HG02642 (cell line): ENCODE results near the gene TPPP3.
"Not testable (repeated sequence)": the region's sequence is repeated elsewhere in the genome, so short reads cannot be mapped to it uniquely, and the experiment has no call there.

Experiments used
- ATAC-seq: cut with Tn5 transposase; IDR thresholded peaks from one replicate; pipeline ENCODE4 v1.9.1; 2021; ENCODE audit warnings: mild to moderate bottlenecking; ENCODE audit not compliant: unreplicated experiment, poor library complexity

The TPPP3 gene

GRCh38 chr16:67392301-67393059 lies 818 bp downstream of the TPPP3 start:
- no peak for ATAC-seq

GRCh38 chr16:67391424-67392300 lies 1.6 kb downstream of the TPPP3 start:
- ATAC-seq: no peak

GRCh38 chr16:67390816-67391423 lies 2.4 kb downstream of the TPPP3 start:
- no peak for ATAC-seq

GRCh38 chr16:67389911-67390815 lies 3.1 kb downstream of the TPPP3 start:
- no peak for ATAC-seq

- no peak for ATAC-seq
These were observed 4.7 kb downstream of the TPPP3 start for GRCh38 chr16:67388591-67388990.

DNA sequence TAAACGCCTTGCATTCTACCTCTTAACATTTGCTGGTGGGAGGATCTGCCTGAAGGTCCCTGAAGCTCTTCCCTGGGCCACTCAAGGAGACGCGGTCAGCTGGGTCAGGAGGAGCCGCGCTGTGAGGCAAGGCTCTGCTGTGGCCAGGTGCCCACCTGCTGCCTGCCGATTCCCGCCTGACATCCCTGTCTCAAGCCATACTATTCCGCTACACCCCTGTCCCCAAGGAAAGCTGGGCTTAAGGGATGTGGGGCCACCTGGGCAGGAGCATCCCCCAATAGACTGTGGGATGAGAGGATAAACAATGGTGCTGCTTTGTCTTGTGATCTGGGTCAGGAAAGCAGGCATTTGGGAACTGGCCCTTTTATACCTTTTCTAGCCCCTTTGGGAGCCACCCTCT lies 5.1 kb downstream of the TPPP3 start:
- no peak for ATAC-seq

GRCh38 chr16:67387479-67388079 lies 5.7 kb downstream of the TPPP3 start:
- no peak for ATAC-seq

- ATAC-seq: no peak
These were observed 6.3 kb downstream of the TPPP3 start for GRCh38 chr16:67386861-67387455.

DNA sequence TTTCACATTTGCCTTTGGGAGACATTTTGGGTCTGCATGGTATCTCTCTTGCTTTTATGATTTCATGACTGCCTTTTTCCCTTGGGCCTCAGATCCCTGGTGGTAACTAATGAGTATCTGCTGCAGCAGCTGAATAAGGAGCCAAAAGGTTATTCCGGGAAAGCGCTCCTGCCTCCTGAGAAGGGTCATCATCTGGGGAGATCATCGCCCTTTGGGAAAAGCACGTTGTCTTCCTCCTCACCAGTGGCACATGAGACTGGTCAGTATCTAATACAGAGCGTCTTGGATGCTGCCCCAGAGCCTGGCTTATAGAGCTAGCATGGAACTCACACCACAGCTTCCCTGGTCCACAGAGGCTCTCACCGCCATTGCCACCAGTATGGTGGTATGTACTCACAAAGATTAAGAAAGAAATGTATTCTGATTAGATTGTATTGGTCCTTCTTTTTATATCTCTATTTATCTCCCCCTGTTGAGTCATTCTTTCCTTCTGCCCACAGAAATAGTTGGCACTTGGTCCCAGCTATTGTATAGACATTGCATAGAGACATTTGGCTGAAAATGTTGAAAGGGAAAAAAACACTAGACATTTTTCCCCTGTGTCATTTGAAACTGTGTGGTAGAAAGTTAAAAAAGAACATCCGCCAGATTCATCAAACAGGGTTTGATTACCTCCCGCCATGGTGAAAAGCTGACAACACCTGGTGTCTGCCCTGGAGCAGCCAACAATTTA lies 8.4 kb downstream of the TPPP3 start:
- no peak for ATAC-seq

- ATAC-seq: no peak
These were observed 10.0 kb downstream of the TPPP3 start for GRCh38 chr16:67383284-67383683.

GRCh38 chr16:67378642-67379041 lies 14.7 kb downstream of the TPPP3 start:
- ATAC-seq: no peak

GRCh38 chr16:67376012-67376411 lies 17.3 kb downstream of the TPPP3 start:
- not testable (repeated sequence) for ATAC-seq

DNA sequence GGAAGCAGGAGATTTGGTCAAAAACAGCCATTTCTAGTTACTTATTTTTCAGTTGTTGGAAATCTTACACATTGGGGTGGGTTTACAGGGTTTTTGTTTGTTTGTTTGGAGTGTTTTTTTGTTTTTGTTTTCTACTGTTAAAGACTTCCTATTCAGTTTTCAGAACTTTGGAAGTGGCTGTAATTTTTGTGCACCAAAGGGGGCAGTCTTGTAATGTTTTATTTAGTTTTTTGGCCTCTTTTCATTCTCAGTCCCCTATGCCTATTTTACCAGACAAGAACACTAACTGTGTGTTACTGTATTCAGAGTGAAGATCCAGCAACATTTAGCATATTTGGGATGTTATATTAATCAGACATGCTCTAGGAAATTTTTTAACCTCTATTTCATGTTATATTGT lies 20.6 kb downstream of the TPPP3 start:
- ATAC-seq: no peak

GRCh38 chr16:67370661-67371060 lies 22.6 kb downstream of the TPPP3 start:
- no peak for ATAC-seq

GRCh38 chr16:67364600-67365235 lies 28.6 kb downstream of the TPPP3 start:
- no peak for ATAC-seq

DNA sequence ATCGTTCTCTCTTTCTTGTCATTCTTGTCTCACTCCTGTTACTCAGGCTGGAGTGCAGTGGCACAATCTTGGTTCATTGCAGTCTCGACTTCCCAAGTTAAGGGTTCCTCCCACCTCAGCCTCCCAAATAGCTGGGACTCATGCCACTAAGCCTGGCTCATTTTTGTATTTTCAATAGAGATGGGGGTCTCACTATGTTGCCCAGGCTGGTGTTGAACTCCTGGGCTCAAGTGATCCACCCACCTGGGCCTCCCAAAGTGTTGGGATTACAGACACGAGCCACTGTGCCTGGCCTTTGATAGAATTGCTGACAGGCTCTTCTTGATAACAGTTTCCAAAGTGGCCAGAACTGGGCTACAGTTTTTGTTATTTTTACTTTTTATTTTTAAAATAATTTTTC lies 32.3 kb downstream of the TPPP3 start:
- ATAC-seq: no peak

DNA sequence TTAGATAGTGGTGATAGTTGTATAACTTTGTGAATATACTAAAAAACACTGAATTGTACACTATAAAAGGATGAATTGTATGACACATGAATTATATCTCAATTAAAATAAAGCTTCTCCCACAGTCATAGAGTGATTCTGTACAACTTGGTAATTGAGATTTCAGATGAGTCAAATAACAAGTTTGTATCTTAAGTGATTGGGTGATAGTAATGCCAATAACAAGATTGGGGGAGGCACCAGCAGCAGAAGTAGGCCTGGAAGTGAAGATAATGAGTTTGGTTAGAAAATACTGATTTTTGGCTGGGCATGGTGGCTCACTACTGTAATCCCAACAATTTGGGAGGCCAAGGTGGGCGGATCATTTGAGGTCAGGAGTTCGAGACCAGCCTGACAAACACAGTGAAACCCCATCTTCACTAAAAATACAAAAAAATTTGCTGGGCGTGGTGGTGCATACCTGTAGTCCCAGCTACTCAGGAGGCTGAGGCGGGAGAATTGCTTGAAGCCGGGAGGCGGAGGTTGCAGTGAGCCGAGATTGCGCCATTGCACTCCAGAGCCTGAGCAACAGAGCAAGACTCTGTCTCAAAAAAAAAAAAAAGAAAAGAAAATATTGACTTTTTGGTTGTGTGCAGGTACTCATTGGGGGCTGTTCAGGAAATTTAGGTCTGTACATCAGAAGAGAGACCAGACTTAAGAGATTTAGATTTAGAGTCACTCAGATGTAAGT lies 33.6 kb downstream of the TPPP3 start:
- ATAC-seq: not testable (repeated sequence)

DNA sequence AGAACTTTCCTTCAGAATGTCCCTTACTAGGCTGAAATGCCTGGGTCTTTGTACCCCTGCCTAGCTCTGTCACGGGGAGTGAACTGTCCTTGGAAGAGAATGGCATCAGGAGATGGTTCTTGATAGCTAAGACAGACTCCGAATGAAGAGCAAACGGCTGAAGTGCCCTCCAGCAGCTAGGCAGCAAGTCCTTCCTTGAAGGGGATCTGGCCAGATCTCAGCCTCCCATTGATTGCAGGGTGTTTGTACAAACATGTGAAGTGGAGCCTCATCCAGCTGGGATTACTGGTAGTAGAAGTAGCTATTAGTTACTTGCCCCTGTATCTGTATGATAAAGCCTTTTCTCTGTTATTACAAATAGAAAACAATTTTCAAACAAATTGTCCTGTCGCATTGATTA lies 35.7 kb downstream of the TPPP3 start:
- ATAC-seq: no peak
